ENCODE results near the gene DESI1.

- TF ChIP-seq YY1 (IDR thresholded peaks at IDR 0.05; ENCODE audit: insufficient read depth, insufficient read length): no peak
- TF ChIP-seq ZNF274 (IDR thresholded peaks at IDR 0.05; ENCODE audit: low read depth, low read length): no peak
Measured at GRCh38 chr22:41551877-41552582, 68.8 kb downstream of the DESI1 start.
